Fibroblast of mammary gland (primary cell): ENCODE data around the gene IL18R1.

ENCODE experiments used
- DNase-seq: peaks from one replicate; pipeline ENCODE4 v3.0.0-alpha.2; 2010; ENCODE audit warnings: low read depth
- H3K4me3 ChIP-seq: 2 replicates; pipeline ENCODE4 v1.5.1; 2011; ENCODE audit warnings: low read depth, mild to moderate bottlenecking, low read length, moderate library complexity; ENCODE audit not compliant: control insufficient read depth
- CTCF ChIP-seq: conservative IDR thresholded peaks from 2 replicates; pipeline ENCODE4 v1.5.1; 2011; ENCODE audit warnings: low read depth, low read length, inconsistent platforms; ENCODE audit not compliant: control insufficient read depth, insufficient read depth

Gene IL18R1

DNA sequence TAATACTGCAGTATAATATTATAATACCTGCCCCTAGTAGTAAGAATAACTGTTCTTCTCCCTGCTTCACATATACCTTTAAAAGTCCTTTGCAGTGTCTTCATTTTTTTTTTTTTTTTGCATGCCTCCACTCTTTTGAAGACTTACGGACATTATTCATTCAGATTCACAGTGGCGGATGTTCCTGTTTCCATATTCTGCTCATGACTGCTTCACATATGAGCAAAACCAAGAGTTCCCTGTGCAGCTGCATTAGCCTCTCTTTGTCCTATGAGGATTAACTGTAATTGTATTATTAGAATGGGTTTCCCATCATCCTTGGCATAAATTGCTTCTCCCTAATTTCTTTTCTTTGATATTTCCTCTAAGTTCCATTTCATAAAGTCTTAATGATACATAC lies 80.1 kb downstream of the IL18R1 start:
- H3K4me3 ChIP-seq = no peak overlapping the region
- no peak for TF ChIP-seq CTCF
- DNase-seq = no peak

GRCh38 chr2:102436323-102436722 lies 80.7 kb downstream of the IL18R1 start:
- no peak for DNase-seq
- no peak for TF ChIP-seq CTCF
- no peak overlapping the region for H3K4me3 ChIP-seq

GRCh38 chr2:102437122-102437521 lies 81.5 kb downstream of the IL18R1 start:
- TF ChIP-seq CTCF = no peak
- no peak for DNase-seq
- H3K4me3 ChIP-seq = no peak overlapping the region

DNA sequence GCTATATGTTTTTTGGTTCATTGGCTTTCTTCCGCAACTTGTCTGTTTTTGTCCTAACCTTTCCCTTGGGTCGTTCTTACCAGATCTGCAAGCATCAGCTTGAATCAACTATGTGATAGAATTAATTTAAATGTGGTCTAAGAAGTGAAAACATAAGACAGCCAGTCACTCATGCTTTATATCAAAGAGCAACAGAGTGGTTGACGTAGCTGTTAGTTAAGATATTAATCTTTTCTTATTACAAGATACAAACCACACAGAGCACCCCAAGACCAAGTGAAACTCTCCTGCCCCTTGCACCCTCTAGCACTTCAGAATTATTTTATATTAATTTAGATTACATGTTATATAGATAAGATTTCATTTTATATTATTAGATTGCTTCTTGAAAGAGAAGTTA lies 82.5 kb downstream of the IL18R1 start:
- no peak overlapping the region for H3K4me3 ChIP-seq
- DNase-seq = no peak
- no peak for TF ChIP-seq CTCF

GRCh38 chr2:102438578-102438977 lies 83.0 kb downstream of the IL18R1 start:
- no peak for TF ChIP-seq CTCF
- DNase-seq = no peak
- H3K4me3 ChIP-seq = no peak overlapping the region

DNA sequence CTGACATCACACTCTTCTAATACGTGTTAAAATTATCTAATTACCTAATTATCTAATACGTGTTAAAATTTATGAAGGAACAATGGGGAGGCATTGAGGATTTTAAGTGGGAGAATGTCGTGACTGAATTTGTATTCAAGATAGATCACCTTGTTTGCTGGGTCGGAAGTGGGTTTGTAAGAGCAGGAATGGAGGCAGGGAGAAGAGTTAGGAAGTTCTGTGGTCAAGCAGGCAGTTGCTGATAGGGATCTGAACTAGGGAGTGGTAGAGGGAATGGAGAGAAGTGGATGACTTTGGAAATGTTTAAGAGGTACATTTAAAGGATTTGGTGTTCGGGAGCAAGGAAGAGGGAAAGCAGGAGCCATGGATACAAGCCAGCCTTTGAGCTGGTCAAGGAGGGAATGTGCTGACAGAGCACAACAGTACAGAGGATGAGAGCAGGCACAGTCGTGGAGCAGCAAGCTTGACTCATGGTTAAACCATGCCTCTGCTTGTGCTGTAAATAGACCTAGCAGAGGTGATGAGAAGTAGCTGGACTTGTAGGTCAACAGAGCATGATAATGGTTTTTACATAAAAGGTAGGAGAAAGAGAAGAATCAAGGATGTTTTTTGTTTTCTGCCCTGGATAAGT lies 83.6 kb downstream of the IL18R1 start:
- peak; percentile 67 for DNase-seq
- no peak overlapping the region for H3K4me3 ChIP-seq

More for the DNA sequence above, 83.6 kb downstream of the IL18R1 start:
- no peak for TF ChIP-seq CTCF
